Activated T-cell treated with anti-CD3 and anti-CD28 coated beads for 1 hour (primary cell): ENCODE data around the gene MORN4.
A peak's percentile ranks its signal among the peaks of the same experiment; 100 is the strongest.

Experiments used
- DNase-seq: peaks from one replicate; pipeline ENCODE4 v3.0.0-alpha.2; 2020; ENCODE audit warnings: low read depth

MORN4 gene

DNA sequence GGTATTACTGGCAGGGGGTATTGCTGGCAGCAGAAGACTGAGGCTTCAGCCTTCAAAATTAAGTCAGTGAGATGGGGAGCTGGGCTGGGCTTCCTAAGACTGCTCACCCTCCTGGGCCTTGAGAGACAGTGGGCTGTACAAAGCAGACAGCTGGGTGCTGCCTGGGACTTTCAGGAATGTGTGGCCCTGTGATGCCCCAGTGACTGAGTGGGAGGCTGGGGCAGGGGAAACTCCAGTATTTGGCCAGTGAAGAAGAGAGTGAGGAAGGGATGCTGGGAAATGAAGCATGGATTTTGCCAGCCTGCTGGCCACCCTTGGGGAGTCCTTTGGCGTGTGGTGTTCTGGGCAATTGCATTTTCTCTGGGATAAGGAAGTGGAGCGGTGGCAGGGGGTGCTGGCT, 60.3 kb downstream of the MORN4 start:
- DNase-seq = no peak

DNA sequence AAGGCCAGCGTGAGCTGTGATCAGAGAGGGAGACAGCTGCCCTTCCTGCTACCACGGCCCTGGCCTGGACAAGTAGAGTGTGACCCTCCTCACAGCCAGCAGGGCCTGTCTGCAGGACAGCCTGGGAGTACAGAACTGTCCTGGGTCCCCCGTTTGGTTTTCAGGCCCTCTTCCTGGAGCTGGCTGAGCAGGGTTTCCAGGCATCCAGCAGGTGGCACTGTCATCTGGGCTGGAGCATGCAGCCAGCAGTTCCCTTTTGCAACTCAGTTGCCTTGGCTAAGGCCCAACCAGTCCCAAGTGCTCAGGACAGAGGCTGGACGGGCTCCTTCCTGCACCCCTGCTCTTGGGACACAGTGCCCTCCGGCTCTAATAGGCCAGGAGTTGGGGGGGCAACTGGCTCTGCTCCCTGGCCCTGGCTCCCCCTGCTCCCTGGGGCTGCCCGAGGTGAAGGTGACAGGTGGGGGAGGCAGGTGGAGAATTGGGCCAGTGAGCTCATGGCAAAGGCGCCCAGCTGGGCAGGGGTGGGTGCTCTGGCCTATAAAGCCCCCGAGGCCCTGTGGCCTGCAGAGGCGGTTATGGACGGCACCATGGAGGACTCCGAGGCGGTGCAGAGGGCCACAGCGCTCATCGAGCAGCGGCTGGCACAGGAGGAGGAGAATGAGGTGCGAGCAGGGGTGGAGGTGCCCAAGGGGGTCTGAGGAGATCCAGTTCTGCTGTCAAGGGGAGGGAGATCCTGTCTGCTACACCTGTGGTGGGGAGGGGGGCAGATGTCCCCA, 60.9 kb downstream of the MORN4 start, which contains the start of gene ANKRD2:
TSS of gene ANKRD2 (plus strand) at position 566 of the 776 bp plus-strand sequence. CDS start at position 576, 10 bp downstream.
- peak; percentile 34 for DNase-seq

- no peak for DNase-seq
These were observed 61.7 kb downstream of the MORN4 start for GRCh38 chr10:97571622-97572021.

GRCh38 chr10:97570789-97571471, 62.4 kb downstream of the MORN4 start:
- no peak for DNase-seq

- no peak for DNase-seq
These were observed 63.0 kb downstream of the MORN4 start for GRCh38 chr10:97570146-97570788.

DNA sequence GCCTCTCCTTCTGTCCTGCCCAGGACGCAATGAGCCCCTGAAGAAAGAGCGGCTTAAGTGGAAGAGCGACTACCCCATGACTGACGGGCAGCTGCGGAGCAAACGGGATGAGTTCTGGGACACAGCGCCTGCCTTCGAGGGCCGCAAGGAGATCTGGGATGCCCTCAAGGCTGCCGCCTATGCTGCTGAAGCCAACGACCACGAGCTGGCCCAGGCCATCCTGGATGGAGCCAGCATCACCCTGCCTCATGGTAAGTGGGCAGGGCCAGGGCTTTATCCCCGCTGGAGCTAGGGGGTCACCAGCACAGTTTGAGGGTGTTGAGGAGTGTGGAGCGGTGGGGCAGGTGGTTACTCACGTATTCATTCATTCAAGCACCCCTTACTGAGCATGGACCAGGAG, 65.4 kb downstream of the MORN4 start:
- no peak for DNase-seq

DNA sequence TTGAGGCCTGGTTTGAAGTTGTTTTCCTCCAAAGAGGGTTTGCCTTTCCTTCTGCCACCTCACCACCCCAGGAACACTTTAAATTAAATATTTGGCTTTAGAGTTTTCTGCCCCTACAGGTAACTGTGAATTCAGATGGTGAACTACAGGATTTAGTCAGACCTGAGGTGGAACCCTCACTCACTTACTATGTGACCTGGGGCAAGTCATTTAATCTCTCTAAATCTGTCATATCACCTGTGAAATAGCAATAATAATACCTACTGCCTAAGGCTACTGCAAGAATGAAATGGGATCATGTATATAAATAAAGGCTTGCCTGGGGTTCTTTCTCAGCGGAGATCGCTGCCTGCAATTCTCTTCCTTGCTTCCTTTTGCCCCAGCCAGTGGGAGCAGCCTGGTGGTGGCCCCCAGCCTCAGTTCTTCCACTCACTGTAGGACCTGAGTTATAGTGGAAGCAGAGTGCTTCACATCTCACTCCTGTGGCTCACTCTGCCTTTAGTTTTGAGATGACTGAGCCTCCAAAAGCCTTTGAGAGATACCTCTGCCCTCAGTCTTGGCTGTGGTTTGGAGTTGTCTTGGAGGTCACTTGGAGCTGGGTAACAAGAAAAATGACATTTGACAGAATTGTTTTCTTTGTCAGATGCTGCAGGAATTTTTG, 66.8 kb downstream of the MORN4 start:
- DNase-seq = no peak

- no peak for DNase-seq
These were observed 68.5 kb downstream of the MORN4 start for GRCh38 chr10:97564776-97565175.
